ENCODE measurements around the gene ZDHHC12.
"Not testable (repeated sequence)": the region's sequence is repeated elsewhere in the genome, so short reads cannot be mapped to it uniquely, and the experiment has no call there.

ZDHHC12 gene

DNA sequence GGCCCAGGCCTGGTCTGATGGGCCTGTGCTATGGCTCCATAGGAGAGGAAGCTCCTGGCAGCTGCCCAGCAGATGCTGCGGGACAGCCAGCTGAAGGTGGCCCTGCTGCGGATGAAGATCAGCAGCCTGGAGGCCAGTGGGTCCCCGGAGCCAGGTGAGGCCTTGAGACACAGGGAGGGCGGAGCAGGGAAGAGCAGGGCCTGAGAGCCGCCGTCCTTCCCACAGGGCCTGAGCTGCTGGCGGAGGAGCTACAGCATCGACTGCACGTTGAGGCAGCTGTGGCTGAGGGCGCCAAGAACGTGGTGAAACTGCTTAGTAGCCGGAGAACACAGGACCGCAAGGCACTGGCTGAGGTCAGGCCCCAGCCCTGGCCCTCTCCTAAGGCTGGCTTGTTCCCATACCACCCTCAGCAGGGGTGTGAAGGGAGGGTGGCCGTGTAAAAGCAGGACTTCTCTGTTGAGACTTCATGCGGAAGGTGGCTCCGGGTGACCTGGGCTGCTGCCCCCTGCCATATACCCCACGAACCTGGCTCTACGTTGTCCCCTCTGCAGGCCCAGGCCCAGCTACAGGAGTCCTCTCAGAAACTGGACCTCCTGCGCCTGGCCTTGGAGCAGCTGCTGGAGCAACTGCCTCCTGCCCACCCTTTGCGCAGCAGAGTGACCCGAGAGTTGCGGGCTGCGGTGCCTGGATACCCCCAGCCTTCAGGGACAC is 17.1 kb downstream of the ZDHHC12 start:
- DNase-seq = no peak

DNA sequence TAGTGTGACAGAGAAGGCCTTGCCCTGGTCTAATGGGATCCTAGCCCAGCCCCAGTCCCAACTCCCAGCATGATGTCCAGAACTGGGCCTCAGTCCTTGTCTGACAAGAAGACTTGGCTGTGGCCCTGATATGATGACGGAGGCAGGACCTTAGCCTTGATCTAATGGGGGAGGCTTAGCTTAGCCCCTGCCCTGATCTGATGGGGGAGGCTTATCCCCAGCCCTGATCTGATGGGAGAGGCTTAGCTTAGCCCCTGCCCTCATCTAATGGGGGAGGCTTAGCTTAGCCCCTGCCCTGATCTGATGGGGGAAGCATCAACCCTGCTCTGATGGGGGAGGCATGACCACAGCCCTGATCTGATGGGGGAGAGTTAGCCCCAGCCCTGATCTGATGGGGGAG is 17.9 kb downstream of the ZDHHC12 start:
- DNase-seq = no peak

DNA sequence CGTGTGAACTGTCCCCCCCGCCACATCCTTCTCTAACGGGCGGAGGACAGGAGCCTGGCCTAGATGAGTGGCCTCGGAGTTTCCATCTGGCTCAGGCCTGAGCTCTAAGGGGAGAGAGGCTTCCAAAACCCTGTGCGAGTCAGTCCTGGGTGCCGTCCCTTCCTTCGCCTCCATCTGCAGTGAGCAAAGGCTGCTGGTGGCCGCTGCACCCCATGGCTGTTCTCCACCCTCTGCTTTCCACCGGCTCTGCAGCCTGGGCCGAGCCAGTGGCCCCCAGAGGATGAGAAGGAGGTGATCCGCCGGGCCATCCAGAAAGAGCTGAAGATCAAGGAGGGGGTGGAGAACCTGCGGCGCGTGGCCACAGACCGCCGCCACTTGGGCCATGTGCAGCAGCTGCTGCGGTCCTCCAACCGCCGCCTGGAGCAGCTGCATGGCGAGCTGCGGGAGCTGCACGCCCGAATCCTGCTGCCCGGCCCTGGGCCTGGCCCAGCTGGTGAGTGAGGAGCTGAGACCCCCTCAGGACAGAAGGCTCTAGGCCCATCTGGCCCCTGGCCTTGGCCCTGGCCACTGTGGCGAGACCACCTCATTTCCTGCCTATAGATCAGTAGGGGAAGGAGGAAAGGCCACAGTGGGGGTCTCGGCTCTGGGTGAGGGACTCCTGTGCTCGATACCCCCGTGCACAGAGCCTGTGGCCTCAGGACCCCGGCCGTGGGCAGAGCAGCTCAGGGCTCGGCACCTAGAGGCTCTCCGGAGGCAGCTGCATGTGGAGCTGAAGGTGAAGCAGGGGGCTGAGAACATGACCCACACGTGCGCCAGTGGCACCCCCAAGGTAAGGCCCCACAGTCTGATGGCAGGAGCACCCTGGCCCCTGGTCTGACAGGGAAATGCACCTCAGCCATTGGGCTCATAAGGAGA is 18.6 kb downstream of the ZDHHC12 start:
- no peak for DNase-seq

DNA sequence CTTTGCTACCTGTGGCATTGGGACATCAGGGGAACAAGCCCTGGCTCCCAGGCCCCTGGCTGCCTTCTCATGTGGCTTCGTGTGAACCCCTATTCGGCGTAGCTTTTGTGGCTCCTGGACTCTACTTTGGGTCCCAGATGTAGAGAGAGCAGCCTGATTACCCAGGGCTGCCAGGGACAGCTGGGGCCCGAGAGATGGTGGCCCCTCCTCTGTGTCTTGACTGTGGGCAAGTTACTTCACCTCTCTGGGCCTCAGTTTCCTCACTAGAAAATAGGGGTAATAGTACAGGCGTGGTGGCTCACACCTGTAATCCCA is 19.6 kb downstream of the ZDHHC12 start:
- DNase-seq = no peak

DNA sequence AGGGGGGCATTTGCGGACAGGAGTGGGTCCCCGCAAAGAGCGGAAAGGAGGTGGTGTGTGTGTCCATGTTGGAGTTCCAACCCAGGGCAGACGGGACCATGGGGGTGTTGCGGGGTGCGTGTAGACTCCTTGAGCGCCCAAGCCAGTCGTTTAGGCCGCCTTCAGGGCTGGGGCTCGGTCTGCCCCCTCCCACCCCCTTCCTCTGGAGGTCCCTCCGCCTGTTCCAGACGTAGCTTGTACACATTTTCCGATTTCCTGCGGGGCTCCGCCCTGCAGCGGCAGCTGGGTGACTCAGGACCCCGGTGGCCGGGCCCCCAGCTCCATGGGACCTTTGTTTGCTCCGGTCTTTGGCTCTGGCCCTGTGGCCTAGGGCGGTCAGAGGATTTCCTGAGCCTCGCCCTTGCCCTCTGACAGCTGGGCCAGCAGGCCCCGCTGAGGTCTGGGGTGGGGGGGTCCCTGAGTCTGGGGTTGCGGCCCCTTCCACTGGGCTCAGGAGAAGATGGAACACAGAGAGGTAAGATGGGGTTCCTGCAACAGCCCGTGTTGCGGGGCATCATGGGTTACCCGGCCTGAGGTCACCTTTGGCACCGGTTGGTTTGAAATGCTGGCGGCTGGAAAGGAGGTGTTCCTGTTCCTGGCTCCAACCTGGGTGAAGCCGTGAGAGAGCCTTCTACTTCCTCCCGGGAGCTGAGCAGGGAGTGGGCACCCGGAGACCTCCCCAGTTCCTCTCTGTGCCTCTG is 20.1 kb downstream of the ZDHHC12 start:
- DNase-seq = no peak

DNA sequence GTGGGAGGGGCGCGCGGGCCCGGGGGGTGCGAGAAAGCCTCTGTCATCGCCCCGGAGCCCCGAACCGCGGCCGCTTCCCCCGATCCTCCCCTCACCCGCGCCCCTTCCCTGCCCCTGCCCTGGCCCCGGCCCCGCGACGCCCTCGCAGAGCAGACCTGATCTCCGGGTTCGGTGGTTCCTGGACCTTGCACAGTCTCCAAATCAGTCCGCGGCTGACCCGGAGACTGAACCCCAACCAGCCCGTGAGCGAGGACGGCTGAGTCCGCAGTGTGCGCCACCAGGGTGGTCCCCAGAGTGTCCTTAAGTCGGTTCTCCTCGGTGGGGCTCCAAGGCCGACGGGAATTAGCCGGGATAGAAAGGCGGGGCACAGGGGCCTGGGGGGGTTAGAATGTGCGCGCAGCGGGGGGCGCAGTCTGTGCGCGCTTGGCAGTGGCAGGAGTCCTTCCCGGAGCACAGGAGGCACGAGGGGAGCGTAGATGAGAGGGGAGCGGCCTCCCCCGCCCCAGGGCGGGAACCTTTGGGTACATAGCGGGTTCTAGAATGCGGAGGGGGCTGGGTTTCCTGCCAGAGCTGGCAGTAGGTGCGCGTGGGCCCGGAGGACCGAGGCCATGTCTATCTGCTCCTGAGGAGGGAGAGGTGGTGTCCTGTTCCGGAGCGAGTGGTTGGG is 20.8 kb downstream of the ZDHHC12 start:
- no peak for DNase-seq

DNA sequence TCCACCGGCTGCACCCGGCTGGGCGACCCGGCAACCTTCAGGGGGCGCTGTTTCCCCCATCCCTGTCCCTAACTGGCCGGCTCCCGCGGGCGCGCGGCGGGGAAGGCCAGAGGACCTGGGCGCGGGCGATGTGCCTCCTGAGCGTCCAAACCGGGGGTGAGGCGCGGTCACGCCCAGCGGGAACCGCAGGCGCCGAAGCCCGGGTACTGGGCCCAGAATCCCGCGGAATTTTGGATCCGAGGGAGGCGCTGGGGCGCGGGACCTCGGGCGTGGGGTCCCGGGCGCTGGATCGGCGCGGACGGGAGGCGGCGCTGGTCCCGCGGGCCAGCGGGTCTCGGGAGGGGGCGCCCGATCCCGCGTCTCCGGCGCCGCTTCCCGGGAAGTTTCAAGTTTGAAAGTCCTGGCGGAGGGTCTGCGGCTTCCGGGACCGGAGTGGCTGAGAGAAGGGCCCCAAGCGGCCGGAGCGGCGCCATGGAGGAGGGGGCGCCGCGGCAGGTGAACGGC is 21.4 kb downstream of the ZDHHC12 start, which contains the start of gene PKN3:
TSS of gene PKN3 (plus strand) at position 59 of the 504 bp plus-strand sequence. CDS start at position 472, 413 bp downstream.
- DNase-seq = peak; percentile 25

DNA sequence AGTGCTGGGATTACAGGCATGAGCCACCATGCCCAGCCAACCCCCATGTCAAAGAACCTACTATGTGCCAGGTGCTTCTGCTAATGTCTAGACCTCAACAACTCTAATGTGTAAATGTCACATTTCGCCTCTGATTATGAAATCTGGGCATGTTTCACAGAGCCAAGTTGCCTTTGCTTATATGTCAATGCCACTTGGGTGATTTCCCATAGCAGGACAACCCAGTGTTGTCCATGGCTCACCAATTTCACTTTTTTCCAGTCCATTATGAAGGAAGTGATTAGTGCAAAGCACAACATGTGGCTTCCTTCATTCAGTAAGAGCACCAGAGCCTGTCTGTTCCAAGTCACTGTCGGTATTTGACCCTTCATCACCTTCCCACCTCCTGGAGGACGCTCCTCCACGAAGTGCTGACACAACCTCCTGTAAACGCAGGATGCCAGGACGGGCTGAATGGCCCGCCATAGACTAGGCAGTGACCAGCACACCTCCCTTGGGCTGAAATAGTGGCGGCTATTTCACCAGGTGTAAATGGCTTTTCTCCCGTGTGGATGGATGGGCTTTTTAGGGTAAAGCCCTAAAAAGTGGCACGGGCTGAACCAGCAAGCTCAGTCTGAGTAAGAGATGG is 22.6 kb downstream of the ZDHHC12 start:
- no peak for DNase-seq

DNA sequence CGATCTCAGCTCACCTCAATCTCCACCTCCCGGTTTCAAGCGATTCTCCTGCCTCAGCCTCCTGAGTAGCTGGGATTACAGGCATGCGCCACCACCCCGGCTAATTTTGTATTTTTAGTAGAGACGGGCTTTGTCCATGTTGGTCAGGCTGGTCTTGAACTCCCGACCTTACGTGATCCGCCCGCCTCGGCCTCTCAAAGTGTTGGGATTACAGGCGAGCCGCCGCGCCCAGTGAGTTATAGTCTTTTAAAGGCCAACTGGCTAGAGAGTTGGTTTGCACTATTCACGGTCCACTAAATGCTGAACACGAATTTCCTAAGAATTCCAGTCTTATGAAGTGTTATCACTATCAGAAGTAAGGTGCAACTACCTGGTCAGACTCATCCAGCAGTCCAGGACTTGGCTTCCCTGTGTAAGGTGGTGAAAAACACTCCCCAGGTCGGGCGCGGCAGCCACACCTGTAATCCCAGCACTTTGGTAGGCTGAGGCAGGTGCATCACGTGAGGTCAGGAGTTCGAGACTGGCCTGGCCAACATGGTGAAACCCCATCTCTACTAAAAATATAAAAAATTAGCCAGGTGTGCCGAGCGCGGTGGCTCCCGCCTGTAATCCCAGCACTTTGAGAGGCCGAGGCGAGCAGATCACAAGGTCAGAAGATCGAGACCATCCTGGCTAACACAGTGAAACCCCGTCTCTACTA is 24.7 kb downstream of the ZDHHC12 start:
- not testable (repeated sequence) for DNase-seq

DNA sequence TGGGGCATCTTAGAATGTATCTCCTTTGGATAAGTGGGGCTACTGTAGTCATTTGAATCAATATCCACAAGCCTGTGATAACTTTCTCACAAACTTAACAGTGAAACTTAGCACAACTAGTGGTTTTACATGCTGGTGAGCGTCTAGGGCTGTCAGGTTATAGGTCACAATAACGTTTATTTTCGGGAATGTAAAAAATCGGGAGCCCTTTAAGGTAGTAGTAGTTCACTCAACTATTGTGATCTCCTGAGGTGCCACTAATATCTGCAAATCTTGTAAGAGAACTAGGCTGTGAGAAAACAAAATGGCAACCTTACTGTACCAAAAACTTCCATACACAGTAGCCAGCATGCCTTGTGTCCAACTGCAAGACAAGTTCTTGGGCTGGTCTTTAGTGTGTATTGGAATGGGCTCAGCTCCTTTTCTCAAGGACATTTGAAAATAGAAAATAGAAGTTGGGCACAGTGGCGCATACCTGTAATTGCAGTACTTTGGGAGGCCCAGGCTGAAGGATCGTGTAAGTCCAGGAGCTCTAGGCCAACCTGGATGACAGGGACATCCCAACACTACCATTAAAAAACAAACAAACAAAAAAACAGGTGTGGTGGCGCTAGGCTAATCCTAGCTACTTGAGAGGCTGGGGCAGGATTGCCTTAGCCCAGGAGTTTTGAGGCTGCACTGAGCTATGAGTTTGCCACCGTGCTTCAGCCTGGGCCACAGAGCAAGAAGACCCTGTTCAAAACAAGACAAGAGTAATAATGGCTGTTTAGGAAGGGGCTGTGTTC is 26.8 kb downstream of the ZDHHC12 start:
- DNase-seq = no peak

DNA sequence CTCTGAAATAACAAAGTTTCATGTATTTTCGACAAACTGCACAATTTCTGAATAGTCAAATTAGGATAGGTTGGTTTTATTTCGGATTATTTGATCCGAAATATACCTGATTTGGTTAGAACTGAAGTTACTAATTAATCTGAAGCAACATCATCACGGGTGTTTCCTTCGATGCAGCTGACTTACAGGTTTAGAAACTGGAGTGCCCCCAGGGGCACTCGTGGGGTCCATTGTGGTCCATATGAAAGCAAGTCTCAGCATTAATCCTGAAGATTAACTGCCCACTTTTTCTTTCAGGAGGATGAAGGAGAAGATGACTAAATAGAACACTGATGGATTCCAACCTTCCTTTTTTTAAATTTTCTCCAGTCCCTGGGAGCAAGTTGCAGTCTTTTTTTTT is 29.6 kb downstream of the ZDHHC12 start:
- no peak for DNase-seq

DNA sequence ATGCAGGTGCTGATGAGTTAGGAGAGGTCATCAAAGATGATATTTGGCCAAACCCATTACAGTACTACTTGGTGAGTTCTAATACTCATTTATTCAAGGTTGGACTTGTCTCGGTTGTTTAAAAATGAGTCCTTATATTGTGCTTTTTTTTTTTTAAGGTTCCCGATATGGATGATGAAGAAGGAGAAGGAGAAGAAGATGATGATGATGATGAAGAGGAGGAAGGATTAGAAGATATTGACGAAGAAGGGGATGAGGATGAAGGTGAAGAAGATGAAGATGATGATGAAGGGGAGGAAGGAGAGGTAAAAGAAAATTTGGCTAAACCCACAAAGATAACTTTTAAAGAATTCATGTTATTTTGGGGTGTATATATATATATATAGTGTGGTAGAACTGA is 30.2 kb downstream of the ZDHHC12 start:
- DNase-seq = not testable (repeated sequence)

DNA sequence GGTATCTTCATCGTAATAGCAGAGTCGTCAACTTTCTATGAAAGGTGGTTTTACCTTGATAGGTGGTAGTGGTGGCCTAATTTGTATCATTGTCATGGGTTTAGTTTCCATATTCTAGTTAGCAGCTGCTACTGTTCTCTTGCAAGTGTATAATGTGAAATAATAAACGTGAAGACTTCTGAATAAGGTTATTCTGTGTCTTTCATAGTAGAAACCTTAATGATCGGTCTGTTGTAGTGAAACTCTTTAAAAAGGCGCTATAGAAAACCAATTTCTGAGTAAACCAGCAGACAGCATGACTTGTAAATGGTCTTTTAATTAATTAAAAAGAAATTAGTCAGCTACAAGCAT is 33.3 kb downstream of the ZDHHC12 start:
- no peak for DNase-seq

DNA sequence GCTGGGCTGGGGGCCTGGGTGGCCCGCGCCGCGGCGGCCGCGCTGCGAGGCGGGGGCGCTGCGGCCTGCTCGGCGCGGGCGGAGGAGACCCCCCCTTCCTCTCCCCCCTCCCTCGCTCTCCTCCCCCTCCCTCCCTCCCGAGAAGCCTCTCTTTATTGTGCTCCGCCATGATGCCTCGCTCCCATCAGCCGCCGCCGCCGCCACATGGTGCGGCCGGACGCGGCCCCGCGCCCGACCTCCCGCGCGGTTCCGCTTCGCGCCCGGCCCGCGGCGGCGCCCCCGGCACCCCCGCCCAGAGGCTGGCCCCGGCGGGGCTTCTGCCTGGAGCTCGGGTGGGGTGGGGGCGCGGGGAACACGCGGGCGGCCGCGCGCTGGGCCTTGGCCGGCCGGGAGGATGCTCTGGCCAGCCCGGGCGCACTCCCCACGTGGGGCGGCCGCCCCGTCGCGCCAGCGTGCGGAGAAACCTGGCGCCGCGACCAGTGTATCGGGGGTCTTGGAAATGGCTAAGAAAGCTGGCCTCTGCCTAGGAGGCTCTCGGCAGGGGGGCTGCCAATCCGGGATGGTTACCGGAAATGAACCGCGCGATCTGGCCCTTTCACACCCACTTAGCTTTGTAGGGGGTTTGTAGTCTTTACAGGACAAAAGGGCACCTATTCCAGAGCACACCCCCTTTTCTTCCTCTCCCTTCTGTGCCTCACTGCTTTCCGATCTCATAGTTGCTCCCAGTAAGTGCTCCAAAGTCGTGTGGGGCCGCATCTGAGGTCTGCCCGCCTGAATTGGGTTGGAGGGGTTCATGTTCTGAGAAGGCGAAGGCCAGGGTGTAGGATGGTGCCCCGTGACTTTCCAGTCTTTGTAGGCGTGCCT is 33.9 kb downstream of the ZDHHC12 start:
- no peak for DNase-seq

DNA sequence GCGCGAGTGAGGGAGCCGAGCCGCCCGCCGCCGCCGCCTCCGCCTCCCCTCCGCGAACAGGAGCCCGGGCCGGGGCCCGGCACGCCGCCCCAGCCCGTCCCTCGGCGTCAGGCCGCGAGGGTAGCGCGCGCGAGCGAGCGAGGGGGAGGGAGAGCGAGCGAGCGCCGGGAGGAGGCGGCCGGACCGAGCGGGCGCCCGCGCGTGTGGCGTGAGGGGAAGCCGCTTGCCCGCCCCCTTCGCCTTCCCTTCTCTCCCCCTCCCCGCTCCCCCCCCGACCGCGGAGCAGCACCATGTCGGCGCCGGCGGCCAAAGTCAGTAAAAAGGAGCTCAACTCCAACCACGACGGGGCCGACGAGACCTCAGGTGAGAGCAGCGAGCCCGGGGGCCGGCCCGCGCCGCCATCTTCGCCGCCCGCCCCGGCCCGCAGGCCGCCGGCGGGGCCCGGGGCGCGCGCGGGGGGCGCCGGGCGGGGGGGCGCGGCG is 34.6 kb downstream of the ZDHHC12 start:
- no peak for DNase-seq

DNA sequence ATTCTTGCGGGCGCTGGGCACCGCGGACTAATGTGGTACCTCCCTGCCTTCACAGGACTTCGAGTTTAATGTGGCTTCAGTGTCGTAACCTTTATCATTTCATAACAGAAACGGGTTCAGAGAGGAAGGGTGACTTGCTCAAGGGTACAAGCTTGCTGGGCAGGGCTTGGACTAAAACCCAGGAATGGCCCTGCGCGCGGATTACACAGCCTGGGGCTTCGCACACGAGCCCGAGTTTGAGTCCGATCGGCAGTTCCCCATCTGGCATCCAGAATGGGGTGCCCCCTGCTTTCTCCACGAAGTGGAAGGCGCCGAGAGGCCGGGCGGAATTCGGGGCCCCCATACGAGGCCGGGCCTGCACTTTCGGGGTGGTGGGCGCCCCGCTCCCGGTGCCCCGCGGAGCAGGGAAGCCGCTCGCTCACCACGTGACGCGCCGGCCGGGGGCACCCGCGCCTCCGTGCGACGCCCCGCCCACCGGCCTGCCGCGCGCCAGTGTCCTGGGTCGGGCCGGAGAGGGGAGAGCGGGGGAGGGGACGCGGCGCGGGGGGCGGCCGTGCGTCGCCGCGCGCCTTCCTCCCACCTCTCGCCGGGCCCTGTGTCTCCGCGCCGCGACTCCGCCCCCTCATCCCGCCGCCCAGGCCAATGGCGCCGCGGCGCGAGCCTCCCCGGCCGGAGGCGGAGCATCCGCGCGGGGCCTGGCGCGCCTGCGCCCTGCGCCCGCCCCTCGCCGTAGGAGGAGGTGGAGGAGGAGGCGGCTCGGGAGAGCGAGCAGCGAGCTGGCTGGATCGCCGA is 35.2 kb downstream of the ZDHHC12 start, which contains the start of gene SET:
TSS of gene SET (plus strand) at position 722 of the 792 bp plus-strand sequence. CDS start 361 bp downstream, outside the sequence.
- peak; percentile 65 for DNase-seq

DNA sequence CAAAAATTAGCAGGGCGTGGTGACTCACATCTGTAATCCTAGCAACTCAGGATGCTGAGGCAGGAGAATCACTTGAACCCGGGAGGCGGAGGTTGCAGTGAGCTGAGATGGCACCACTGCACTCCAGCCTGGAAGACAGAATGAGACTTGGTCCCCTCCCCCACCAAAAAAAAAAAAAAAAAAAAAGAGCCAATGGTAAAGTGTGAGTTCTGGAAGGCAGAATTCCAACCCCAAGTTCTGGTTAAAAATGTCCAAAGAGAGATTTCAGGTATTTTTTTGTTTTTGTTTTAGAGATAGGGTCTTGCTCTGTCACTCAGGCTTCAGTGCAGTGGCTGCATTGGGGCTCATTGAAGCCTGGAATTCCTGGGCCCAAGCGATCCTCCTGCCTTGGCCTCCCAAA is 36.5 kb downstream of the ZDHHC12 start:
- no peak for DNase-seq

DNA sequence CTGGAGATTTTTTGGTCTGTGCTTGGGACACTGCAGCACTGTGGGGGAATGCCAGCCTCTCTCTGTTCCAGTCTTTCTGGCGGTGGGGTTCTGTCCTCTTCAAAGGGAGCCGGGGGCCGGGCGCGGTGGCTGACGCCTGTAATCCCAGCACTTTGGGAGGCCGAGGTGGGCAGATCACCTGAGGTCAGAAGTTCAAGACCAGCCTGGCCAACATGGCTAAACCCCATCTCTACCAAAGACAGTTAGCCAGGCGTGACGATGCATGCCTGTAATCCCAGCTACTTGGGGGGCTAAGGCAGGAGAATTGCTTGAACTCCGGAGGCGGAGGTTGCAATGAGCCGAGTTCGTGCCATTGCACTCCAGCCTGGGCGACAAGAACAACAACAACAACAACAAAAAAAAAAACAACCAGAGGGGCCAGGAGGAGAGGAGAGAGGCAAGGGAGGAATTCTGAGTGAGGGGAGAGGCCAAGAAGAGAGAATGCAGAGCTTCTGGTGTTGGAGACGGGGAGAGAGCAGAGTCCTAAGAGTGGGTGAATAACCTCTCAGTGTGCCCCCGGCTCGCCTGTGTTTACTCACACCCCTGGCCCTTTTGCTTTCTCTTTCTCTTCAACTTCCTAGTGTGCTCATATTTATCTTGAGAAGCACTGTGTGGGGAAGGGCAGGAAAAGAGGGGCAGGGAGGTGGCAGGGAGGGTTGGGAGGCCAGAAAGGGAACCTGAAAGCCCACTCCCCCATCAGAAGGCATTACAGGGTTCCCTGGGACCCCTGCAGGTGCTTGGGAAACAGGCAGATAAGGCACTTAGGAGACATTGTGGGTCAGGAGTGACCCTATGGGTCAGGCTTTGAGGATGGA is 38.1 kb downstream of the ZDHHC12 start:
- DNase-seq = no peak
